ENCODE measurements around the gene CLCN1. TPM values are rescaled to one million over a fixed set of nuclear protein-coding genes. Genes with fewer than 3 reads are reported as not detected.

Gene CLCN1
- total RNA-seq, 1 experiment from 2014 or later: not detected

GRCh38 chr7:143295870-143296269 lies 20.0 kb upstream of the CLCN1 start:
- DNase-seq (ENCODE audit: low read depth): no peak

GRCh38 chr7:143296686-143297085 lies 19.2 kb upstream of the CLCN1 start:
- no peak for DNase-seq (ENCODE audit: low read depth)

GRCh38 chr7:143299346-143299745 lies 16.6 kb upstream of the CLCN1 start:
- no peak for DNase-seq (ENCODE audit: low read depth)

GRCh38 chr7:143299840-143300239 lies 16.1 kb upstream of the CLCN1 start:
- DNase-seq (ENCODE audit: low read depth): no peak

GRCh38 chr7:143300959-143301935 lies 14.7 kb upstream of the CLCN1 start:
- no peak for DNase-seq (ENCODE audit: low read depth)

GRCh38 chr7:143303733-143304132 lies 12.2 kb upstream of the CLCN1 start:
- DNase-seq (ENCODE audit: low read depth): no peak

- no peak for DNase-seq (ENCODE audit: low read depth)
Measured at GRCh38 chr7:143304938-143305337, 11.0 kb upstream of the CLCN1 start.

- peak; percentile 36 for DNase-seq (ENCODE audit: low read depth)
Measured at GRCh38 chr7:143305423-143306070, 10.4 kb upstream of the CLCN1 start.

GRCh38 chr7:143308632-143309031 lies 7.3 kb upstream of the CLCN1 start:
- no peak for DNase-seq (ENCODE audit: low read depth)

GRCh38 chr7:143314127-143314526 lies 1.8 kb upstream of the CLCN1 start:
- DNase-seq (ENCODE audit: low read depth): no peak

- no peak for DNase-seq (ENCODE audit: low read depth)
Measured at GRCh38 chr7:143316492-143316891, 581 bp downstream of the CLCN1 start.

- peak; percentile 3 for DNase-seq (ENCODE audit: low read depth)
Measured at GRCh38 chr7:143318661-143319060, 2.8 kb downstream of the CLCN1 start.

- DNase-seq (ENCODE audit: low read depth): peak; percentile 25
Measured at GRCh38 chr7:143320620-143321019, 4.7 kb downstream of the CLCN1 start.

GRCh38 chr7:143321242-143321641 lies 5.3 kb downstream of the CLCN1 start:
- no peak for DNase-seq (ENCODE audit: low read depth)

- DNase-seq (ENCODE audit: low read depth): peak; percentile 26
Measured at GRCh38 chr7:143321734-143322133, 5.8 kb downstream of the CLCN1 start.

- DNase-seq (ENCODE audit: low read depth): no peak
Measured at GRCh38 chr7:143322760-143323633, 7.1 kb downstream of the CLCN1 start.

GRCh38 chr7:143323653-143324052 lies 7.7 kb downstream of the CLCN1 start:
- no peak for DNase-seq (ENCODE audit: low read depth)

- DNase-seq (ENCODE audit: low read depth): no peak
Measured at GRCh38 chr7:143325240-143325639, 9.3 kb downstream of the CLCN1 start.

GRCh38 chr7:143327903-143328302 lies 12.0 kb downstream of the CLCN1 start:
- no peak for DNase-seq (ENCODE audit: low read depth)

GRCh38 chr7:143329471-143330170 lies 13.7 kb downstream of the CLCN1 start:
- DNase-seq (ENCODE audit: low read depth): no peak

- peak; percentile 88 for DNase-seq (ENCODE audit: low read depth)
Measured at GRCh38 chr7:143331179-143331801, 15.4 kb downstream of the CLCN1 start.
